GM18505 (cell line): ENCODE measurements around the gene SHQ1.
A peak's percentile ranks its signal among the peaks of the same experiment; 100 is the strongest.

ENCODE experiments used
- ATAC-seq: cut with Tn5 transposase; IDR thresholded peaks from one replicate; pipeline ENCODE4 v1.9.1; 2021; ENCODE audit not compliant: unreplicated experiment
- POLR2A ChIP-seq: IDR thresholded peaks from 4 replicates; pipeline ENCODE4 v1.6.1; 2011; ENCODE audit warnings: borderline replicate concordance; ENCODE audit not compliant: insufficient read depth, insufficient read length; ENCODE audit errors: extremely low read depth

Gene SHQ1

DNA sequence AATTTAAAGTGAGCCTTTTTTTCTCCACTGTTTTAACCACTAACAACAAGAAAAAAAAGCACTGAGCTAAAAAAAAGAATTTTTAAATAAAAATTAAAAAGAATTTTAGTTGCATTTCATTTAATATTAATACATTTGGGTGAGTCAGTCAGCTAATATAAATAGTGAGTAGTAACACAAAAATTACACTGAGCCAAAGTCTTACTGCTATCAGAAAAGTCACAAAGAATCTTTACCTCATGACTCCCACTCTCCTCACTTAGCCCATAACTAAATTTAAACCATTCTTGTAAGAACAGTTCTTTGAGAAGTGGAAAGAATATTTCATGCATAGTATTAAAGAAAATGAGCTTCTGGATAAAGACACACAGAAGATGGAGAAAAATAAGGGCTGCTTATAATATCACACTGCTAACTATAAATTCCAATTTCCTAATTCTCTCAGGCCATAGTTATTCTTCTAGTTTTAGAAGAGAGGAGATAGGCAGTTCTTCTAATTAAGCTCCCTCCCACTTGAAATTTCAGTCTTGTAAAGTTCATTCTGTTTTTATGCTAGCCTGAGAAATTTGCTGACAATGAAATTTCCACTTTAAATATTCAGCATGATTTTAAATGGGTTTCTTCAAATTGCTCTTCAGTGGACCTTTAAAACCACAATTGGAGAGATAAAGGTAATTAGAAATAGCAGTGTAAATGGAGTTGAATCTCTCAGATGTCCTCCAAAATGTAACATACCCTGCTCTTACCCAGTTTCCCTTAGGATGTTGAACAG is 17.6 kb downstream of the SHQ1 start:
- TF ChIP-seq POLR2A, result no peak
- no peak for ATAC-seq

- no peak for TF ChIP-seq POLR2A
- ATAC-seq, result no peak
These were observed 18.5 kb downstream of the SHQ1 start for GRCh38 chr3:72829701-72830100.

DNA sequence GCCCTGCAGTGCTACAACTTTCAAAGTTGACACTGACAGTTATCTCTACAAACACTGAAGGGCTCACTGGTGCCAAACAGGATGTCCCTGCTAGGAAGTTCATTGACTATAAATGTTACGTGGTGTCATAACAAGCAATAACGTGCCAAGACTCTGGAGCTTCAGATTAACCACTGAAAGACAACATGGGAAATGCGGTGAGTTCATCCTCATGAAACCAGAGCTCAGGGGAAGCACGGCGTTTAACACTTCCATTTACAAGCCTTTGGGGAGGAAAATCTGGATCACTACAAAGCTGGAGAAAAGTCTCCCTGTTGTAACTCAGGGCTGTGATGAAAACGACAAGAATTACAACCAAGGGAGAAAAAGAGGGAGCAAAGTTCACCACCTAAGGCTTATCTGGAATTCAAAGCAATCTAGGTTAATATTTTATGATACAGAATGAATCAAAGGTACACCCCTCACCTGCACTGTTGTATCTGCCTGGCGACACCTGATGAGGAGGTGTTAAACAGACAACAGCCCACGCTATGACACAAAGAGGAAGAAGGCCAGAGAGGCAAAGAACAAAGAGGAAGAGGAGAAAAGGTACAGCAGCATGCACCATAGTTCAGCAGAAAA is 27.0 kb downstream of the SHQ1 start:
- no peak for TF ChIP-seq POLR2A
- peak; percentile 42 for ATAC-seq

DNA sequence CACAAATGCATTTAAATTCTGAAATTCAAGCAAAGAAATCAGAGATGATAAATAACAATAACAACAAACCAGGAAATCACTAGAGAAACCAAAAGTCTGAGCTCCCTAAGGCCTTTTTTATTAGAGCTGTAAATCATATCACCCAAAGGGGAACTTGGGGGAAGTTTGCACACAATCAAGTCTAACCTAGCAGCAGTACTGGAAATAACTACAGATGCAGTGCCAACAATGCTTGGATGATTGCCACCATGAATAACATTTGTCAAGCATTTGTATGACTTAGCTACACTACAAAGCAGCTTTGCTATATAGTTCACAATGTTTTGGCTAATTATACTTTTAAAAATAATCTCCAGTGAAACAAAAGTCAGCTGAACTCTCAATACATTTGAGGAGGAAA is 27.8 kb downstream of the SHQ1 start:
- ATAC-seq, result no peak
- TF ChIP-seq POLR2A, result no peak

GRCh38 chr3:72818905-72819304 is 29.3 kb downstream of the SHQ1 start:
- no peak for ATAC-seq
- TF ChIP-seq POLR2A, result no peak

DNA sequence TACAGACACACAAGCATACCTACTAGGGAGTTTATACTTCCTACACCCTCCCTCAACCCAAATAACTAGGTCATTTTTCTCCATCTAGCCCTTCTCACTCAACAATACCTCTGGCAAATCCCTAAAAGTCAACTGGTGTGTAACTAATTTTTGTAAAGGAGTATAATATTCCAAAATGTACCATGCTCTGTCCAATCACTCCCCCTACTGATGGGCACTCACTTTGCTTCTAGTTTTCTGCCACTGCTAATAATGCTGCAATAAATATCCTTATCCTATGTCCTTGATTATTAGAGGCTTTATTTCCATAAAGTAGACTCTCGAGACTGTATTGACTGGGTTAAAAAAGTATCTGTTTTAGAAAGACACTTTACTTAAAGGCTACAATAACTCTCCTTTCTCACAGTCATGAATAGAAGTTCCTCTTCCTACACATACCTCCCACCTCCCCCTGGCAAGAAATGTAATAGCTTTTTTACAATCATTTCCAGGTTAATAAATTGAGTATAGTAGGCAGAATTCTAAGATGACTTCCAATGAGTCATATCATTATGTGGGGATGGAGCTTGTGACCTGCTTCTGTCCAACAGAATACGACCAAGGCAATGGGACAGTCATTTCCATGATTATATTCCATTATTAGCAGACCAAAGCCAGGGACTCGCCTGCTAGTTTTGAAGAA is 30.0 kb downstream of the SHQ1 start:
- no peak for ATAC-seq
- TF ChIP-seq POLR2A, result no peak

GRCh38 chr3:72816862-72817355 is 31.3 kb downstream of the SHQ1 start:
- no peak for TF ChIP-seq POLR2A
- ATAC-seq, result peak; percentile 62

DNA sequence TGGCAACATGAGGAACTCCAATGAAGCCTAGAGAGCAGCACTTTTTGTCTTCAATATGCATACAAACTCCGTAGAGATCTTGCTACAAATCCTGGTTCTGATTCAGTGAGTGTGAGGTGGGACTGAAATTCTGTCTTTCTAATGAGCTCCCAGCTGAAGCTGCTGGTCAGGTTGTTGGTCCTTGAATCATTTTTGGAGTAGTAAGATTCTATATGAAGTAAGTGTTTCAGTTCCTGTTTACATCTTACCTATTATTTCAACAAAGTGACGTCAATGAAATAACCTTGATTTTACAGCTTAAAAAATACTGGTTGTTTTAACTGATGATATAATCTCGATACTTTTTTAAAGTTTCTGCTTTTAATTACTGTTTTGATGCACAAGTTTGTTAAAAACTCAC is 33.9 kb downstream of the SHQ1 start:
- ATAC-seq, result peak; percentile 53
- no peak for TF ChIP-seq POLR2A

GRCh38 chr3:72812201-72812600 is 36.0 kb downstream of the SHQ1 start:
- ATAC-seq, result no peak
- no peak for TF ChIP-seq POLR2A

DNA sequence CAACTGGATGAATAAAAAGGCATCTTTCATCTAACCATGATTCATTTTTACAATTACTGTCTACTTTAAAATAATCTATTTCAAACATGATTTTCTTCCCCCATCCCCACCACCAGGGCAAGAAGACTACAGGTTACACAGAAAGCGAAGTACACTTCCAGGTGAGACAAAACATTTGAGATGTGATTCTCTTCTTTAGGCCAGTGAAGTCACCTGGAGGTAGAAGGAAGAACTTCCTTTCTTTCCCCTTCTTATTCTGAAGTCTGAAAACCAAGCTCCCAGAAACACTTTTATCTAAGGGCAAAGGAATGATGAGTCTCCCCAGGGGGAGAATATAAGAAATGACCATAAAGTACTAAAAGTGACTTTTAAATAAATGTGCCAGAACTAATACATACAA is 36.7 kb downstream of the SHQ1 start:
- no peak for ATAC-seq
- no peak for TF ChIP-seq POLR2A

- no peak for ATAC-seq
These were observed 37.4 kb downstream of the SHQ1 start for GRCh38 chr3:72810659-72811434.

DNA sequence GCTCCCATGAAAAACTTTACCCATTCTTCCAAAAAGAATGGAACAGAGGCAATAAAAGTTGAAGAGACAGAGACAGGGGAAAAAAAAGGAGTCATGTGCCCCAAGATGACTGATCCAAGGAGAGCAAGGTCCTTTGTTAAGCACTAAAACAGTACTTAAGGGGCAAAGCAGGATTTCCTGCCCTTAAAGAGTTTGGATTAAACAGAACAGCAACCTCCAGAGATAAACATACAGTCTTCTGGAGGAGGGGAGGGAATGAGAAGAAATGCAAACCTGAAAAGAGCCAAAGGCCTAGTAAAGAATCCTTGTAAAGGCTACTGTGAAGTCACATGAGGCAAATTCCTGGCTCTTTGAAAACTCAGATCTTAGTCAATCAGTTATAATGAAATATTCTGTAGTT is 38.2 kb downstream of the SHQ1 start:
- no peak for TF ChIP-seq POLR2A
- no peak for ATAC-seq

More at GRCh38 chr3:72810659-72811434, 37.4 kb downstream of the SHQ1 start:
- no peak for TF ChIP-seq POLR2A

DNA sequence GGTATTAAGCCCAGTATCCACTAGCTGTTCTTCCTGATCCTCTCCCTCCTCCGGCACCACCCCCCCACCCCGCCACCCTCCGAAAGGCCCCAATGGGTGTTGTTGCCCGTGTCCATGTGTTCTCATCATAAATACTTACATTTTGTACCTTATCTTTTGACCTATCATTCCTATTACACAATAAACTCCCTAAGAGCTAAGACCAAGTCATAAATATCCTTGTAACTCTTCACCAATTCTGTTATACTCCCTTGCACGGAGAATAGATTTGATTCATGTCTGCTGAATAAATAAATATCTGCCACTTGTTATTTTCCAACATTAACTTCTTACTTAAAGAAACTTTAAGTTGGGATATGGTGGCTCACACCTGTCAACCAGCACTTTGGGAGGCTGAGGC is 43.9 kb downstream of the SHQ1 start:
- TF ChIP-seq POLR2A, result no peak
- ATAC-seq, result no peak
